ENCODE measurements around the gene ANKRD40. TPM values are rescaled to one million over a fixed set of nuclear protein-coding genes. Genes with fewer than 3 reads are reported as not detected.
A peak's percentile ranks its signal among the peaks of the same experiment; 100 is the strongest.

Gene ANKRD40
- total RNA-seq, 1 experiment from 2014 or later, result 33.5 TPM

GRCh38 chr17:50693036-50693682 is 14.6 kb downstream of the ANKRD40 start:
- Histone ChIP-seq H3K27ac (peak overlapping the region; percentile 46), H3K4me3 (no peak overlapping the region), H4K20me1 (ENCODE audit: insufficient read depth) (no peaks in the 10 kb centered on the region; the same call in 1 of the 2 replicates), H3K27me3 (ENCODE audit: insufficient read depth, low read depth) (no peaks in the 10 kb centered on the region), H3K36me3 (ENCODE audit: low read depth) (peaks cover 53% of the 10 kb centered on the region), H2AFZ (no peak overlapping the region), H3F3A (ENCODE audit: insufficient read depth, low read depth) (peaks cover 99% of the 10 kb centered on the region), H3K4me2 (peak overlapping the region; percentile 37), H3K79me2 (ENCODE audit: low read depth) (peaks cover 8% of the 10 kb centered on the region), H3K9me3 (ENCODE audit: insufficient read depth, low read depth) (no peaks in the 10 kb centered on the region), H3K4me1 (replicated peaks; ENCODE audit: insufficient read depth) (peaks cover 97% of the 10 kb centered on the region), H3K9me2 (ENCODE audit: insufficient read depth) (no peaks in the 10 kb centered on the region)
- ChIA-PET POLR2A (ENCODE audit: unreplicated experiment) (interaction anchor here (0.6 to 0.7 kb wide), 3 partner anchors 56 to 267 kb away, joined by 4 to 5 read pairs (median 5); no protein-coding TSS in a partner anchor), CTCF (interaction anchor here (0.6 to 1.1 kb wide), 2 partner anchors 69 to 151 kb away, joined by 4 to 9 read pairs; no protein-coding TSS in a partner anchor)
- BruUV-seq (replicated peaks), result no TSS peak
- no peak for TF ChIP-seq CTCF (conservative IDR thresholded peaks at IDR 0.05)
- TF ChIP-seq EZH2 (IDR thresholded peaks at IDR 0.05; ENCODE audit: low read depth), result no peak
- intact Hi-C loops (cut with micrococcal nuclease; ENCODE audit: unreplicated experiment), result loop anchor here (10.0 kb wide), 1 partner anchor 488 kb away; the partner anchor contains the start of gene COL1A1
- DNase-seq, result peak in 1 of 2 experiments; percentile 75

DNA sequence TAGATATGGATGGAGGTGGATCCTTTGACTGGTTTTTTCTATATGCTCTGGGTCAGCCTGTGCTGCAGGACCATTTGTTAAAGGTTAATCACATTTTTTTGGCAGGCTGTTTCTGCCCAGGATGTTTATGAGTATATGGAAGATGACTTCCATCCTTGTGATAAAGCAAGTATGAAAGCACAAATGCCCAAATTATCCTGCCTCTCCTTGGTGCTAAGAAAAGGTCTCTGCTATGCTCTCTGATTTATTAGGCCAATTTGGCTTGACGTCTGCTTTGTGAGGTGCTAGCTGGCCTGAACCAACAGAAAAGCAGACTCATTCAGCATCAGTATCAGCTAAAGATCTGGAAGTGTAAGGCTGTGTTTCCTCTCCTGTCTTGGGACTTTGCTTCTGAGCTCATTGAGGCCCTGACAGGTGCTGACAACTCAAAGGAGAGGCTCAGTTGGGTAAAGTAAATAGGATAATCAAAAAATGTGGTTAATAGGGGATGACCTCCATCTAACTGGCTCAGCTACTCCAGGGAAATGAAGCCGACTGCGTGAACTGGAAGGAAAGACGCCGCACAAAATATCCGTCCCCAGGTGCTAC is 15.2 kb downstream of the ANKRD40 start:
- DNase-seq, result no peak
- Histone ChIP-seq H3K4me2 (peak overlapping the region; percentile 37), H3K27ac (peak overlapping the region; percentile 46), H3F3A (ENCODE audit: insufficient read depth, low read depth) (peaks cover 100% of the 10 kb centered on the region), H3K9me3 (ENCODE audit: insufficient read depth, low read depth) (no peaks in the 10 kb centered on the region), H2AFZ (no peak overlapping the region), H3K27me3 (ENCODE audit: insufficient read depth, low read depth) (no peaks in the 10 kb centered on the region), H3K9me2 (ENCODE audit: insufficient read depth) (no peaks in the 10 kb centered on the region), H3K4me1 (replicated peaks; ENCODE audit: insufficient read depth) (peaks cover 93% of the 10 kb centered on the region), H3K79me2 (ENCODE audit: low read depth) (0 out of 2 replicates have a peak, but pooled peaks cover 5% of the 10 kb centered on the region), H3K4me3 (no peak overlapping the region), H3K36me3 (ENCODE audit: low read depth) (peaks cover 55% of the 10 kb centered on the region), H4K20me1 (ENCODE audit: insufficient read depth) (no peaks in the 10 kb centered on the region; the same call in 1 of the 2 replicates)
- intact Hi-C loops (cut with micrococcal nuclease; ENCODE audit: unreplicated experiment), result loop anchor here (10.0 kb wide), 1 partner anchor 488 kb away; the partner anchor contains the start of gene COL1A1
- ChIA-PET CTCF (interaction anchor here (0.6 to 1.1 kb wide), 2 partner anchors 68 to 151 kb away, joined by 4 to 9 read pairs; no protein-coding TSS in a partner anchor), POLR2A (ENCODE audit: unreplicated experiment) (interaction anchor here (0.6 to 0.7 kb wide), 2 partner anchors 209 to 266 kb away, joined by 5 read pairs; no protein-coding TSS in a partner anchor)
- no peak for TF ChIP-seq CTCF (conservative IDR thresholded peaks at IDR 0.05)
- no peak for TF ChIP-seq EZH2 (IDR thresholded peaks at IDR 0.05; ENCODE audit: low read depth)
- no TSS peak for BruUV-seq (replicated peaks)

Data from PC-9 (cell line).